OCI-LY1 (cell line): ENCODE data around the gene ADPGK.

Source experiments
- EZH2 ChIP-seq: fragments of 200-600 bp; sonication (generic), shearing (Covaris generic); IDR thresholded peaks from 2 replicates; pipeline ENCODE4 v1.8.0; 2017; ENCODE audit warnings: borderline replicate concordance, mixed run types, mild to moderate bottlenecking, antibody characterized with exemption, low read length, moderate library complexity, mixed read lengths
- TF ChIP-seq, protein P1 (sequence below): fragments of 200-600 bp; sonication (generic), shearing (Covaris generic); IDR thresholded peaks from 2 replicates; pipeline ENCODE4 v1.5.1; 2017; ENCODE audit warnings: mild to moderate bottlenecking, antibody characterized with exemption, low read length, moderate library complexity, mixed read lengths

DNA sequence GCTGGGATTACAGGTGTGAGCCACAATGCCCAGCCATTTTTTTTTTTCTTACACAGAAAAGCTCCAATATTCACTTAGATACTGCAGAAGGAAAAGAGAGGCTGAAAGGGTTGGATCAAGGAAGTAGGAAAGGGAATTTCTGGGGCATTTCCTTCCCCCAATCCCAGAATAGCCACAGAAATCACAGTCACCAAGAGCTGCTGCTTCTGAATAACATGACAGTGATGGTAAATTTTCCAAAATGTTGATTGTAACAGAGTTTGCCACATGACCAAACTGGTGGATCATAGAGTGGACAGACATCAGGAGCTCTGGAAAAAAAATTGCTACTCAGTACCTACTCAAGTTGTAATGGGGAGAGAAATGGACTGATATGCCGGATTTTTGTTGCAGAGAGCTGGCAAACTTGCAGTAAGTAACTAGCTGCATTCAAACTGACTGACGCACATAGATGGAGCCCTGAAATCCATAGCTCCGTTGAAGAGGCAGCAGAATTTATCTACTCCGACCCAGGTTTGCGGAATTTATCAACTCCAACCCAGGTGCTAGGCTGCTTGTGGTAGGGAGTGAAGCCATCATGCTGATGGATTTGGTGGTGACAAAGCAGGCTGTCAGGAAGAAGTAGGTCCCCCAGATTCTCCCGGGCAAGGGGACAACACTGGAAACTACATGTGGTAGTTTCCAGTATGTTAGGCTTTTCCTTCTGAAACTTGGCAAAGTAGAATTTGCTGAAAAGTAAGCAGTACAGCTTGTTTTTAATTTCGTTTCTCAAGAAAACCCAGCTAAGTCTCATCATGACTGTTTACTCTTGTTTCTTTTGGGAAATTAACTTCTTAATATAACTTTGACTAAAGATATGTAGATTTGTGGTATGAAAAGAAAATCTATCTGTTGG, 10.5 kb upstream of the ADPGK start:
- TF ChIP-seq, protein P1, sequence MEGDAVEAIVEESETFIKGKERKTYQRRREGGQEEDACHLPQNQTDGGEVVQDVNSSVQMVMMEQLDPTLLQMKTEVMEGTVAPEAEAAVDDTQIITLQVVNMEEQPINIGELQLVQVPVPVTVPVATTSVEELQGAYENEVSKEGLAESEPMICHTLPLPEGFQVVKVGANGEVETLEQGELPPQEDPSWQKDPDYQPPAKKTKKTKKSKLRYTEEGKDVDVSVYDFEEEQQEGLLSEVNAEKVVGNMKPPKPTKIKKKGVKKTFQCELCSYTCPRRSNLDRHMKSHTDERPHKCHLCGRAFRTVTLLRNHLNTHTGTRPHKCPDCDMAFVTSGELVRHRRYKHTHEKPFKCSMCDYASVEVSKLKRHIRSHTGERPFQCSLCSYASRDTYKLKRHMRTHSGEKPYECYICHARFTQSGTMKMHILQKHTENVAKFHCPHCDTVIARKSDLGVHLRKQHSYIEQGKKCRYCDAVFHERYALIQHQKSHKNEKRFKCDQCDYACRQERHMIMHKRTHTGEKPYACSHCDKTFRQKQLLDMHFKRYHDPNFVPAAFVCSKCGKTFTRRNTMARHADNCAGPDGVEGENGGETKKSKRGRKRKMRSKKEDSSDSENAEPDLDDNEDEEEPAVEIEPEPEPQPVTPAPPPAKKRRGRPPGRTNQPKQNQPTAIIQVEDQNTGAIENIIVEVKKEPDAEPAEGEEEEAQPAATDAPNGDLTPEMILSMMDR, result no peak
- TF ChIP-seq EZH2, result no peak
